ENCODE results near the gene DENND2A.

Gene DENND2A

GRCh38 chr7:140611641-140612040, 29.0 kb downstream of the DENND2A start:
- no peak for TF ChIP-seq CTCF (conservative IDR thresholded peaks at IDR 0.05; ENCODE audit: low read depth)
- POLR2A ChIA-PET (ENCODE audit: low non-redundant PET) = no interaction called here
- CTCF ChIA-PET = no interaction called here
- H3K27ac ChIP-seq = no peak overlapping the region
- no peak for DNase-seq (ENCODE audit: low spot score)

- H3K27ac ChIP-seq = no peak overlapping the region
- no peak for DNase-seq (ENCODE audit: low spot score)
- TF ChIP-seq CTCF (conservative IDR thresholded peaks at IDR 0.05; ENCODE audit: low read depth) = no peak
- ChIA-PET CTCF (no interaction called here), POLR2A (ENCODE audit: low non-redundant PET) (no interaction called here)
Observed at GRCh38 chr7:140610204-140611165, 30.1 kb downstream of the DENND2A start.

- DNase-seq (ENCODE audit: low spot score) = peak; percentile 8
- no peak overlapping the region for H3K27ac ChIP-seq
- ChIA-PET CTCF (no interaction called here), POLR2A (ENCODE audit: low non-redundant PET) (no interaction called here)
- no peak for TF ChIP-seq CTCF (conservative IDR thresholded peaks at IDR 0.05; ENCODE audit: low read depth)
Observed at GRCh38 chr7:140609646-140610045, 31.0 kb downstream of the DENND2A start.

- POLR2A ChIA-PET (ENCODE audit: low non-redundant PET) = no interaction called here
- CTCF ChIA-PET = no interaction called here
- no peak for TF ChIP-seq CTCF (conservative IDR thresholded peaks at IDR 0.05; ENCODE audit: low read depth)
- no peak overlapping the region; the same call in 1 of the 2 replicates for H3K27ac ChIP-seq
- DNase-seq (ENCODE audit: low spot score) = no peak
Observed at GRCh38 chr7:140607441-140607989, 33.1 kb downstream of the DENND2A start.

GRCh38 chr7:140605337-140605736, 35.3 kb downstream of the DENND2A start:
- POLR2A ChIA-PET (ENCODE audit: low non-redundant PET) = no interaction called here
- CTCF ChIA-PET = interaction anchor here (0.6 kb wide), 1 partner anchor 24 kb away, joined by 5 read pairs; no protein-coding TSS in a partner anchor
- H3K27ac ChIP-seq = no peak overlapping the region
- no peak for DNase-seq (ENCODE audit: low spot score)
- no peak for TF ChIP-seq CTCF (conservative IDR thresholded peaks at IDR 0.05; ENCODE audit: low read depth)

GRCh38 chr7:140604760-140605159, 35.9 kb downstream of the DENND2A start:
- TF ChIP-seq CTCF (conservative IDR thresholded peaks at IDR 0.05; ENCODE audit: low read depth) = no peak
- POLR2A ChIA-PET (ENCODE audit: low non-redundant PET) = no interaction called here
- H3K27ac ChIP-seq = no peak overlapping the region
- DNase-seq (ENCODE audit: low spot score) = no peak
- CTCF ChIA-PET = no interaction called here

Measured in RWPE1 (cell line).